ENCODE results near the gene LY6G5B.

LY6G5B gene

GRCh38 chr6:31663126-31663960 lies 6.4 kb upstream of the LY6G5B start:
- no peak for DNase-seq (ENCODE audit: low read depth)

- no peak for DNase-seq (ENCODE audit: low read depth)
Measured at GRCh38 chr6:31663961-31664789, 5.6 kb upstream of the LY6G5B start.

GRCh38 chr6:31664790-31665500 lies 4.8 kb upstream of the LY6G5B start, which contains the start of gene GPANK1:
Gene GPANK1, minus strand, starts transcription at chr6:31664997. Its CDS starts 519 bp downstream, at chr6:31664478.
- DNase-seq (ENCODE audit: low read depth), result peak; percentile 83

GRCh38 chr6:31665501-31666336 lies 4.1 kb upstream of the LY6G5B start, which contains the start of gene CSNK2B:
Gene CSNK2B, plus strand, starts transcription at chr6:31666080. Its CDS starts 752 bp downstream, at chr6:31666832.
- DNase-seq (ENCODE audit: low read depth), result peak; percentile 95

GRCh38 chr6:31666337-31666965 lies 3.3 kb upstream of the LY6G5B start:
- no peak for DNase-seq (ENCODE audit: low read depth)

GRCh38 chr6:31676322-31676903 lies 6.6 kb downstream of the LY6G5B start:
- DNase-seq (ENCODE audit: low read depth), result no peak

- DNase-seq (ENCODE audit: low read depth), result no peak
Measured at GRCh38 chr6:31676904-31677303, 7.1 kb downstream of the LY6G5B start.

GRCh38 chr6:31677955-31678354 lies 8.2 kb downstream of the LY6G5B start:
- DNase-seq (ENCODE audit: low read depth), result no peak

- DNase-seq (ENCODE audit: low read depth), result peak; percentile 26
Measured at GRCh38 chr6:31680226-31681134, 10.7 kb downstream of the LY6G5B start, which contains the start of gene LY6G5C. Gene LY6G5C, minus strand, starts transcription at chr6:31681067. Its CDS starts 694 bp downstream, at chr6:31680373.

- no peak for DNase-seq (ENCODE audit: low read depth)
Measured at GRCh38 chr6:31681135-31681671, 11.4 kb downstream of the LY6G5B start.

- DNase-seq (ENCODE audit: low read depth), result no peak
Measured at GRCh38 chr6:31683591-31683990, 13.8 kb downstream of the LY6G5B start.

- DNase-seq (ENCODE audit: low read depth), result no peak
Measured at GRCh38 chr6:31686483-31686882, 16.7 kb downstream of the LY6G5B start.

- DNase-seq (ENCODE audit: low read depth), result no peak
Measured at GRCh38 chr6:31687321-31687720, 17.5 kb downstream of the LY6G5B start.

GRCh38 chr6:31687860-31688693 lies 18.3 kb downstream of the LY6G5B start:
- DNase-seq (ENCODE audit: low read depth), result no peak

- no peak for DNase-seq (ENCODE audit: low read depth)
Measured at GRCh38 chr6:31689249-31690110, 19.7 kb downstream of the LY6G5B start.

GRCh38 chr6:31690231-31691077 lies 20.7 kb downstream of the LY6G5B start:
- DNase-seq (ENCODE audit: low read depth), result no peak

Data from stimulated activated CD8-positive, alpha-beta memory T cell treated with anti-CD3 and anti-CD28 coated beads, Interleukin-7, amount 100 ng/mL, for 24 hours (primary cell).